NCI-H128 (cell line): ENCODE data around the gene NPY4R.
"Not testable (repeated sequence)": the region's sequence is repeated elsewhere in the genome, so short reads cannot be mapped to it uniquely, and the experiment has no call there.

Experiments
- DNase-seq: peaks from one replicate; lab custom pipeline; 2025; ENCODE audit not compliant: unreplicated experiment; lab: John Stamatoyannopoulos, UW

Gene NPY4R, protein sequence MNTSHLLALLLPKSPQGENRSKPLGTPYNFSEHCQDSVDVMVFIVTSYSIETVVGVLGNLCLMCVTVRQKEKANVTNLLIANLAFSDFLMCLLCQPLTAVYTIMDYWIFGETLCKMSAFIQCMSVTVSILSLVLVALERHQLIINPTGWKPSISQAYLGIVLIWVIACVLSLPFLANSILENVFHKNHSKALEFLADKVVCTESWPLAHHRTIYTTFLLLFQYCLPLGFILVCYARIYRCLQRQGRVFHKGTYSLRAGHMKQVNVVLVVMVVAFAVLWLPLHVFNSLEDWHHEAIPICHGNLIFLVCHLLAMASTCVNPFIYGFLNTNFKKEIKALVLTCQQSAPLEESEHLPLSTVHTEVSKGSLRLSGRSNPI

DNA sequence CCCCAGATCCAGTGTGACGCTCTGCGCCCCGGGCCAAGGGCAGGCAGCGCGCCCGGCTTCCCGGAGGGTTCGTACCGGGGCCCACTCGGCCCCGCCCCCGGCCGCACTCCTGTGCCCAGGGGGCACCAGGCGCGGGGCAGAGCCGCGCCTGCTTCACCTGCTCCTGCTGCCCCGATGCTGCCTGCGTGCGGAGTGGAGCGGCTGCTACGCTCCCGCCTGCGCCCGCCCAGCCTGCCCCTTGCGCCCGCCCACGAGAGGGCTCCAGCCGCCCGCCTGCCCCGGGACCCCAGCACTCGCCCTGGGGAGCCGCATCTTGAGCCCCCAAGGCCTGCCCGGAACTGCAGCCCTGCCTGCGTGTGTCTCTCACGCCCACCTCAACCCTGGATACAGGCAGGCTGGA lies at the start of gene NPY4R:
TSS of gene NPY4R (minus strand) at position 194 of the 400 bp plus-strand sequence. CDS start 3,323 bp downstream, outside the sequence.
- not testable (repeated sequence) for DNase-seq

DNA sequence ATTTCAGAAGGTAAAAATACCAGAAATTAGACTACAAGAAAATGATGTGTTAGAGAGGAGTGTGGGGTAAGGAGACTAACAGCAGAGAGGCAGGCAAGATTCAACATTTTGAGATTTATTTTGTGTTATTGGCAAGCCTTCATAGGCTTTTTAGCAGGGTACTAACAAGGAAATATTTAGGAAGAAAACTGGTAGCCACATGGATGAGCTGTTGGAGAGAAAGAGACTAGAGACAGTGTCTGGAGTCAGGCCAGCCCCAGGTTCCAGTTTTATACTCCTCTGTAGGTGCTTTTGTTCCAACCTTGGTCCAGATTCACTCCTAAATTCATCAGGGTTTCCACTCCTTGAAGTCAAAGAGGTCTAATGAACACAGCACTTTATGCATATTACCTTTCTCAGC lies 49.6 kb upstream of the NPY4R start:
- DNase-seq = no peak

DNA sequence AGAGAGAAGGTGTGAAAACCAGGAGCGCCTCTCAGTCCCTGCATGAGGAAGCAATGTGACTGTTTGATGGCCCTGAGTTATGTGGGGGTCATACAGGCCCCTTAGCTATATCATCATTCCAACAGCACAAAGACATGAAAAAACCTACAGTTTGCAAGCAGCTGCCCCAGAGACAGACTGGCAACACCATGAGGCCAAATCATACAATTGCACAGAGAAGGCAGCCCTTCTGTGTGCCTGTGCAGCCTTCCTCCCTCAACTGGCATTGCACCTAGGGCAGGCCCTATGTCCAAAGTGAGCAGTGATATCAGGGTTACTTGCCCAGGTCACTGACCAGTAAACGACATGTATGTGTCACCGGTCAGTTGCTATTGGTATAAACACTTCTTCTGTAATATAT lies 49.1 kb upstream of the NPY4R start:
- no peak for DNase-seq

DNA sequence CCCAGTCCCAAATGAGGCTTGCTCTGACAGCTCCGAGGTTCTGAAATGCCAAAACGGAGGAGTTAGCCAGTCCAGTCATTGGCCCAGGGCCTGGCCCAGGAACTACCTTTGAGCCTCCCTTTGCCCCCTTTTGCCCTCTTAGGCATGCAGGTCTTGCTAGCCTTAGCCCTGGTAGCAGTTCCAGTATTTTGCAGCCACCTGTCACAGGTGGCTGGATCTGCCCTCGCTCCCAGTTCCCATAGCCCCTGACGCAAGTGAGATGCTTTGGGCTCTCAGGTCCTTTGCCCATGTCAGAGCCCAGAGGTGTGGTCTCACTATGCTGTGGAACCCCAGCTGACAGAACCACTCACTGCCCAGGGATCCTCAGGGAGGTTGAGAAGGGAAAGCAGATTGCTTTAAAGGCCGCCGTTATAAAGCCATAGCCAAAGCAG lies 48.7 kb upstream of the NPY4R start:
- DNase-seq = no peak

DNA sequence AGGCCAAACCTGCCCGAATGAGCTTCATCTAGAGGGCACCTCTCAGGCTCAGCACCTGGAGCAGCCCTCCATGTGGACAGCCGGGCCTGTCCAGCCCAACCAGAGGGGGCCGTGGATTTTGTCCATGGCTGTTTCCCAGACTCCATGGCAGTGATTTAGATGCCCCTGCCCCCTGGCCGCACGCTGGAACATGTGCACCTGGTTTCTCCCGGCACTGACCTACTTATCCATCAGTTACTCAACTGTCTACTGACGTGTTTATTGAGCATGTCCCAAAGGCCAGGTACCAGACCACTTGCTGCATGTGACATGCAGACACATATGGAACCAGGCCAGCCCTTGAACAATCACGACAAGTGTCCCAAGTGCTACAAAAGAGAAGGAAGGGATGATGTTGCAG lies 47.6 kb upstream of the NPY4R start:
- not testable (repeated sequence) for DNase-seq

DNA sequence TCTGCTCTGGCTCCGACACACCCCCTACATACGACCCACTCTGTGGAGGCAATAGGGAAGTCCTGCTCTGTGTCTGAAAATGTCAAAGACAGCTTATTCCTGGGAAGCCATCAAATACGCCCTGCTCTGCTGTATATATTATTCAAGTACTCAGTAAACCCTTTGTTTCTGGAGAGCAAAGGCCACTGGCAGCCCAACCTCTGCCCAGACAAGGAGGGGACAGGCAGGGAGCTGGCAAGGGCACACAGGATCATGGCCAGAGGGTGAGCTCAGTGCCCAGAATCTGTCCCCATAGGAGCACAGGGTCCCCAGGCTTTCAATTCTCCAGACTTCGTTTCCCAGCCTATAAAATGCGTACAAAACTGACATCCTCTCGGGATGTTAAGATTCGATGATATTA lies 47.0 kb upstream of the NPY4R start:
- DNase-seq = not testable (repeated sequence)

DNA sequence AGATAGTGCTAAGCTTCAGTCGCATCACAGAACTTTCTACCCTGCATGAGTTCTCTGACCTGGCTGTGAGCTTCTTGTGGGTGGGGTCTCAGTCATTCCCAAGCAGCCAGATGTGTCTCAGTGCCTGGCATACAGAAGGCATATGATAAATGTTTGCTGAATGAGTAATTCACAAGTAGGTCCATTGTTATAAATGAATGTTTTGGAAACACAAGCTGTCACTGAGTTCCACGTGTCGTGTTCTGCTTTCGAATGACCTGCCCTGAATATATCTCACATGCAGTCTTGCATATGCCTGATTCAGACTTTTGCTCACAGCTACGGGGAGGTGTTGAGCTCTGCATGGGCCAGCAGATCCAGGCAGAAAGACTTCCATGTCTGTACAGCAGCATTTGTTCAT lies 46.2 kb upstream of the NPY4R start:
- DNase-seq = not testable (repeated sequence)

DNA sequence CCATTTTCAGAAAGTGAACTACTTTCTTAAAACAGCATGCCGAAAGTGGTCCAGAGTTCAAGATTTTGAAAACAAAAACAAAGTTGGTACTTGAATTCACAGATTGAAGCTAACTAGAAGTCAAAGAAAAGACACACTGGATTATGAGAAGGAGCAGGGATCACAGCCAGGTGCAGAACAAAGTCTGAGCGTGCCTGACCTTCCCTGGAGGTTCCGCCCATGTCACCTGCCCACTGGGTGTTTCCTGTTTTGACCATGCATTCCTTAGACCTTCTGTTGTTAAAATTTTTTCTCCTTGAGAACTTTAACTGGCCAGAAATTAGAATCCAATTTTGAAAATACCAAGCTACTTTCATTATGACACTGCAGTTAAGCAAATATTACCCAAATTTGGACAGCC lies 34.2 kb upstream of the NPY4R start:
- DNase-seq = not testable (repeated sequence)

DNA sequence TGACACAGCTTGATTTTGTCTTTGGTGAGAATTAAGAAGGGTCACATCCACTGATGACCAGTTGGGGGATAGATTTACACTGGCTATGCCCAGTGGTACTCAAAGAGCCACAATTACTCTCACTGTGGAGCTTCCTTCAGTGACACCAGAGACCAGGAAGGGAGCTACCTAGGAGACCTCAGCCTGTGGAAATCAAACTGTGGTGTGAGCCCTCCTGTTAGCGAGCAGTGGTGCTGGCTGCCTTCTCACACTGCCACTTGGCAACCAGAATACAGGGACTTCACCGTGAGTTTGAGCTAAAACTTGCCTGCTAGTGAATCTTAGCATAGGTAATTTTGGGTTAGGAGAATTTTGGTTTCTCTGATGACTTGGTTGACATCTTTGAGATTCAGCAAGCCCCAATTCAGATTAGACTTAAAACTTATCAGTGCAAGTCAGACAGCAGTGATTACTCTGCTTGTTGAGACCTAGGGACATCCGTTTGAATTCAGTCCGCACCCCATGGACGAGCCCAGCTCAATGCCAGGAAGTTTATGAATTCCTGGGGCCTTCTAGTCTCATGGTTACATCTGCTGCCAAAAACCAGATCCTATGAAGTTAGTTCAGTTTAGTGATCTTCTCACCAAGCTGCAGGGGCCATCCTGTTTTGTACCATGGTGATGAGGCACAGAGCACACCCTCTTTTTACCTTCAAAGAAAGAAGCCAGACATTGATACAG lies 33.4 kb upstream of the NPY4R start:
- DNase-seq = not testable (repeated sequence)

DNA sequence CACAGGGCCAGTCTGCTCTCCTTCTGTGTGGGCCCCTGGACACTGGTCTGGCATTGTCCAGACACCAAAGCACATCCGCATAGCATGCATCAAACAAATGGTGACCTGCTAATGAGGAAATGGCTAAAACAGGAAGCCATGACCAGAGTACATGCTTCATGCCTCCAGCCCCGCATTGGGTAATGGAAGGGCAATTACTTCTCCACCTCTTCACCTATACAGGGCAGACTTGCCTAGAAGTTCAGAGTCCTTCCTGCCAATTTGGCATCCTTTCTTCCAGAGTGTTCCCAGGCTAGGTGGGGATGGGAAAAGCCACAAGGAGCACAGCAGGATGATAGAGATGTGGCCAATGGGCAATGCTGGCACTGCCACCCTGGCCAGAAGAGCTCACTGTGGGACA lies 32.1 kb upstream of the NPY4R start:
- not testable (repeated sequence) for DNase-seq

DNA sequence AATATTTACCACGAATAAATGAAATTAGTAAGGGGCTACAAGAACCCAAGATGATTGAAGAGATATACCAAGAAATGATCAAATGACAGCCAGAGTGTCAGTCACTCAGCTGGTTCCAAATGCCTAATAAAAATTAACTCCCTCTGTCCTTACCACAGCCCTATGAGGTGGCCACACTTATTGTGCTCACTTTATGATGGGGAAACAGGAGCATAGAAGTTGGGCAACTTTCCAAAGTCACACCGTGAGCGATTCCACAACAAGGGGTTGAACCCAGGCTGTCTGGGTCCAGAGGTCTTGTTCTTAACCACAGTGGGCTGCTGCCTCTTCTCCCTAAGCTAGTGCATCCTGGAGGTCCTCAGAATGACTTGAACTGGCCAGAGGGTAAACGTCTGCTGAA lies 31.6 kb upstream of the NPY4R start:
- DNase-seq = not testable (repeated sequence)

DNA sequence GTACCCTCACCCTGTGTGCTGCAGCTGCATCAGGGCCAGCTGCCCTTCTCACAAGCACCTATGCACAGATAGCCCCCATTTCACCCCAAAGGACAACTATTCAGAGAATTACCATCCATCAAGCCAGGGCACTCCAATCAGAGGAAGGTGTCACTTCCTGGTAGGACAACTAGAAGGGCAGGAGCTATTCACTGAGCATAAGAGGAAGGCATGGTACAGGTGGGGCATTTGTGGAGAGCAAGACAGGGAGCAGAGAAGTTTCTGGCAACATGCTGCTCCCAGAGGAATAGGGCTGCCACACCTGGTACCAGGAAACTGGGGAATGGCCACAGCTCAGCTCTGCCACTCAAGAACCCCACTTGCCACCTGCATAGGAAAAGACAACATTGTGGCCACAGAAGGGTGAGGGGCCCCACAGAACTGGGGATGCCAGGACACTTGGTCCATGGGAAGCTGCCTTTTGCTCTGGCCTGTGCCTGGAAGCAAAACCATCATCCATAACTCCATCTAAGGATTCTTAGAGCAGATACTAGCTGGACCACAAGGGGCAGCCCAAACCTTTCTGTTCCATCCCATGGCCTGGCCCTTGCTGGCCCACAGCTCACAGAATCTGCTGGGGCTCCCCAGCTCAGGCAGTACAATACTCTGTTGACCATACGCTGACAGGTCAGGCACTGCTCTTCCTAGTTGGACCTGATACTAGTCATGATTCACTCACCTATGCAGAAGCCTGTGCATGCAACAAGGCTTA lies 25.8 kb upstream of the NPY4R start:
- DNase-seq = not testable (repeated sequence)

DNA sequence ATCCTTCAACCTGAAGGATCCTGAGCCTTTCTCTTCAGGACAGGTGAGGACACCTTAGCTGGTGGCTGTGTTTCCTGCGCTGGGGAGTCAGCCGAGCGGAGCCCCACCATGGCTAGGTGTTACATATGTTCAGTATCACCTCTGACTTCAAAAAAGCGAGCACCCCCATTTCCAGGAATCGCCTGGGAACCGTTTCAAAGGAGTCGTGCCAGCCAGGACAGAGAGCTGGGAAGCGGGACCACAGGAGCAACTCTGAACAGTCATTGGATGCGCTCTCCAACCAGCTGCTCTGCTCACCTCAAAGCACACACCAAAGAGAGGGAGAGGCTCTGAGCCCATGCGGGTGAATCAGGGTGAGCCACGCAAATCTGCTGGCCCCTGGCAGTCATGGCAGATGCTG lies 24.5 kb upstream of the NPY4R start:
- DNase-seq = not testable (repeated sequence)

DNA sequence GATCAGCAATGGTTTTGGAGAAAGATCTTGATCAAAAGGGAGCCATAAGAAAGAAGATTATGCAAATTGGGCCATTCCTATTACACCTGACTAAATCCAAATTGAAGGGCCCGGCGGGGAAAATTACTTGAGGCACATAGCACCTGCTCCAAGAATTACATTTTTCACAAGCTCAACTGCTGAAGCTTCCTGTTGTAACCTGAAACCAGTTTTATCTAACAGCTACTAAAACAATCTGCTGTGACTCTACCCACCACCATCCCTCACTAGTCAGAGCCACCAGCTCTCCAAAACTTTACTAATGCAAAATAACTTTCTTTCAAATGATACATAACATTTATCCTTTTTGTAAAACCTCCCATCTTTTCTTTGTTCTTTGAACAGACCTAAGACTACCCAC lies 20.7 kb upstream of the NPY4R start:
- not testable (repeated sequence) for DNase-seq

DNA sequence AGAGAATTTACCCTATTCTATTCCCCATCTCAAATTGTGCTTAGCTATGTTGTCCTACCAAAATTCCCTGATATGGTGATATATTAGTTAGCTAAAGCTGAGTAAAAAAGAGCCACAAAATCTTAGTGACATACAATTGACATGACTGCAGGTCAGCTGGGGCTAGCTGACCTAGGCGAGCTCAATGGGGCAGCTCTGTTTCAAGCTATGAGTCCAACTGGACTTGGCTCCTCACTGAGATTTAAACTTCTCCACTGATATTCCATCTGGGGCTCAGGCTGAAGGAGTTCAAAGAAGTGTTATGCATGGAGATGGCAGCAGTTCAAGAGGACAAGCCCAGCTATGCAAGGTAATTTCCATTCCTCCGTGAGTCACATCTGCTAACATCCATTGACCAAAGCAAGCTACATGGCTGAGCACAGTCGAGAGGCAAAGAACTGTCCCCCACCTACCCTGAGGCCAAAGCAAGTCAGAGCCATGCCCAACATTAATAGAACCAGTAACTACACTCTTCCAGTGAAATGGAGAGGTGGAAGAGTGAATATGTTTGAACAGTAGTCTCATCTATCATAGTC lies 9.1 kb upstream of the NPY4R start:
- not testable (repeated sequence) for DNase-seq

DNA sequence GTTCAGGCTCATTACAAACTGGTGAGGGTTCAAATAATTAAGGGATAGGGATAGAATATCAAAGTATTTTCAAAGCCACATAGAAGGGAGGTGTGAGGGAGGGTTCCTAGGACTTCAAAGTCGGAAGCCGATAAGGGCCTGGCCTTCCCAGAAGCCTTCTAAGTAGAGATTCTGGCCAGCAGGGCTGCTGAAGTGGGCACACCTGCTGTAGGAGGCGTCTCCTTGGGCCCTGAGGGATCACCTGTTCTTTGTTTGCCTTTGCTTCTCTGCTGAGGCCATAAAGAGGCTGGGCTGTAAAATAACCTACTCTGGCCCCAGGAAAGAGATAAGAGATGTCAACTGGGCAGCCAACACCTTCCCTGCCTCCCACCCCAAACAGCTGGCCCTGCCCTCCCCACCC lies 8.0 kb upstream of the NPY4R start:
- DNase-seq = not testable (repeated sequence)

DNA sequence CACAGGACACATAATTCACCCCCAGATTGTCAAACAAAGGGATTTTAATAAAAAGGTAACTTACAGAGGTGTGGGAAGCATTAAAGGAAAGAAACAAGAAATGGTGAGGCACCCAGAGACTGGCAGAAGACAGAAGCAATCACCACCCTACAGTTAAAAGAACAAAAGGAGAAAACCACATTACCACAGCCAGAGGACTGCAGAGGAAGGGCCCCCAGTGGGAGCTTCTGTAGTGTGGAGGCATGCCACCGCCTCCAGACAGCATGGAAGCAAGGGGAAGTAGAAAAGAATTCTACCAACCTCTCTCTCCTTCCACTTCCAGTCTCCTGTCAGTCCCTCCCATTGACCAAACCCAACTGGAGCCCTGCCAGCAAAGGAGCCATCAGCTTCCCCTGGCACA lies 4.4 kb upstream of the NPY4R start:
- DNase-seq = not testable (repeated sequence)

DNA sequence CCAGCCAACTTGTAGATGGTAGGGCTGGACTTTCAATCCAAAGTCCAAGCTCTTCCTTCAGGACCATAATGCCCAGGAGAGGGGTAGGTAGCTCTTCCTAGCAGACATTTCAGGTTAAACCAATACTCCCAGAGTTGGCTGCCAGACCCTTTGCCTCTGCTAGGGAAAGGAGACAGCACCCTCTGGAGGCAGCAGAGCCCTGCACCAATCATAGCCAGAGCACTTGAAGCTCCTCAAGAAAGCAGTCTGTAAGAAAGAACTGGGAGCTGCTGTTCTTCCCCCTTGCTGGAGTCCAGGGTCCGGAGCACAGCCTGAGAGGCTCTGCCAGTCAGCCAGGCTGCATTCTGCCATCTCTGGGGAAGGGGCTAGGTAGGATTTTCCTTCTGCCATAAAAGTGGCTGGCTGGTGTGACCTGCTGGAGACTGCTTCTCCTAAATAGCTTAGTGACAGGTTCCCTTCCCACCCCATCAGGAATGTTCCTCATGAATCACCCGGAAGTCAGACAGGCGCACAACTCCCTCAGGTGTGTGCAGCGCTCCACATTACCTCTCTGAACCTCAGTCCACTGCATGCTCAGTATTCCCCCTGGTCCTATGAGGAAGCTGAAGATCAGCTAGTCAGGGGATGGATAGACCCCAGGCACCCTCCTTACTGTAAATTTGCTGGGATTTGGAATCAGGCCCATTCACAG lies 2.5 kb upstream of the NPY4R start:
- DNase-seq = not testable (repeated sequence)

DNA sequence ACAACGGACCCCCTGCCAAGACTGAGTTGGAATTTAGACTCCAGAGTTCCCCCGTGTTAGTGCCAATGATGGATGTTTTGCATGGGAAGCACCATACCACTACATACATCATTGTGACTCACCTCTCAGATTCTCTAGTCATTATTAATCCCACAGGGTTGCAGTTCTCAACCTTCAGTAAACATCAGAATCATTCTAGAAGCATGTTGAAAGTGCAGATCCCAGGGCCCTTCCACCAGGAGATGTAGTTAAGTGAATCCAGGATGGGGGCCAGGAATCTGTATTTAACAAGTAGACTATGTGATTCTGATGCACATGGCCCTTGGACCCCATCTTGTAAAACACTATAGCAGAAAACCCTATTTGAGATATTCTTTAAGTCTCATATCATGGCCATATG lies 2.1 kb downstream of the NPY4R start:
- DNase-seq = not testable (repeated sequence)

DNA sequence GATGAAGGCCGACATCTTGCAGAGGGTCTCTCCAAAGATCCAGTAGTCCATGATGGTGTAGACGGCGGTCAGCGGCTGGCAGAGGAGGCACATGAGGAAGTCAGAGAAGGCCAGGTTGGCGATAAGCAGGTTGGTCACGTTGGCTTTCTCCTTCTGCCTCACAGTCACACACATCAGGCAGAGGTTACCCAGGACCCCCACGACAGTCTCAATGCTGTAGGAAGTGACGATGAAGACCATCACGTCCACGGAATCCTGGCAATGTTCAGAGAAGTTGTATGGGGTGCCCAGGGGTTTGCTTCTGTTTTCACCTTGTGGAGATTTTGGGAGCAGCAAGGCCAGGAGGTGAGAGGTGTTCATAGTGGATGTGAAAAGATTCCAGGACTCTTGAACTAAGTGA lies 3.5 kb downstream of the NPY4R start:
- not testable (repeated sequence) for DNase-seq

DNA sequence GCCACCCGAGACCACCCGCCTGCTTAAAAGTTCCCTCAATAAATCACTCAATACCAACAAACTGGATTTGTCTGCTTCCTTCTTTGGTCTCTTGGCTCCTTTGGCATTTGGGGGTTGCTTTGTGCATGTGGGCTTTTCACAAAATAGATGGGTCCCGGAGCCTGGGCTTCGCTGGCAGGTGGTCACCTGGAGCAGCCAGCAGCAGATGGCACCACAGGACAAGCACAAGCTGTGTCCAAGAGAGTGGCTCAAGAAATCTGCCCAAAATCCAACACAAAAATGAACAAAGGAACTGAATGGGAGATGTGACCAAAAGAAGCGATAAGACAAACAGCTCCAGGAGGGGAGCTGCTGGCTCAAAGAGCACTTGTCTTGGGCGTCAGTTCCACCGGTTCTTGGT lies 6.2 kb downstream of the NPY4R start:
- DNase-seq = not testable (repeated sequence)
